Left ventricle myocardium inferior (tissue), 1 donor: ENCODE measurements around the gene RIIAD1. TPM values are rescaled to one million over a fixed set of nuclear protein-coding genes. Genes with fewer than 3 reads are reported as not detected.

Source experiments
- DNase-seq: peaks from one replicate; pipeline ENCODE4 v3.0.0-alpha.2; 2020
- H3K27ac ChIP-seq: fragments of 200-600 bp; replicated peaks from 2 replicates; pipeline ENCODE4 v1.8.0; 2021
- H3K27me3 ChIP-seq: fragments of 200-600 bp; 2 replicates; pipeline ENCODE4 v1.8.0; 2021; ENCODE audit warnings: low read depth
- H3K36me3 ChIP-seq: fragments of 200-600 bp; 2 replicates; pipeline ENCODE4 v1.8.0; 2021
- H3K4me1 ChIP-seq: fragments of 200-600 bp; 2 replicates; pipeline ENCODE4 v1.8.0; 2021
- H3K4me3 ChIP-seq: fragments of 200-600 bp; 2 replicates; pipeline ENCODE4 v1.8.0; 2021; ENCODE audit warnings: mild to moderate bottlenecking, moderate library complexity
- H3K9me3 ChIP-seq: fragments of 200-600 bp; replicated peaks from 2 replicates; pipeline ENCODE4 v1.8.0; 2021
- CTCF ChIP-seq: fragments of 200-600 bp; IDR thresholded peaks from 2 replicates; pipeline ENCODE4 v1.8.0; 2021; ENCODE audit warnings: antibody characterized with exemption, mild to moderate bottlenecking, borderline replicate concordance
- intact Hi-C: fragments of 100-400 bp; cut with micrococcal nuclease; formaldehyde crosslinking; loops from one replicate; pipeline ENCODE4 v1.11.0; 2022
- total RNA-seq: library from RNA; stranded (reverse); fragmentation: NEBNext Ultra II Directional; extraction: Animal tissue kit (Norgen Biotek cat#: 25700); gene quantifications from one replicate; pipeline ENCODE4 v1.2.1, GENCODE V29; 2021
- donor health status: DM: no; HTN: yes; CAD: no; lungs with severe emphysema.

Gene RIIAD1
- total RNA-seq, 1 donor from 2014 or later = 5.6 TPM

- Histone ChIP-seq H3K9me3 (no peaks in the 10 kb centered on the region), H3K4me3 (no peak overlapping the region)
- DNase-seq = no peak
These were observed 18.4 kb upstream of the RIIAD1 start for GRCh38 chr1:151702936-151703335.

DNA sequence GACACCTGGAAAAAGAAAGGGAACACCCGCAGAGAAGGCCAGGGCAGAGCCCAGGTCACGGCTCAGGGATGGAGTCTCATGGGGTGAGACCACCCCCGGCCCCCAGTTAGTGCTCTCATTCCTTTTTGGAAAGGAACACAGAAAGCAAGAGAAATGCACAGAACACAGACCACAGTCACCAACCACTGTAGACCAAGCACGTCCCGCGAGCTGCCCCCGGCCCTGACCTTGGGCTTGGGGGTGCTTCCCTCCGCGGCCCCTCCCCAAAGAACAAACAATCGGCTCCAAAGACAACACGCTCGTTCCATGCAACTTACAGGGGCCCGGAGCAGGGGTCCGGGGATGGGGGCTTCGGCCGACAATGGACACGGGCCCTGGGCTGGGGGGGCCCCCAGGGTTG, 17.5 kb upstream of the RIIAD1 start:
- H3K9me3 ChIP-seq = no peaks in the 10 kb centered on the region
- H3K27ac ChIP-seq = no peak overlapping the region
- no peaks in the 10 kb centered on the region for H3K4me1 ChIP-seq
- intact Hi-C loops = no loop called here
- H3K4me3 ChIP-seq = no peak overlapping the region
- H3K36me3 ChIP-seq = peaks cover 34% of the 10 kb centered on the region
- no peak for TF ChIP-seq CTCF
- H3K27me3 ChIP-seq = peaks cover 5% of the 10 kb centered on the region
- DNase-seq = no peak

More at GRCh38 chr1:151702936-151703335, 18.4 kb upstream of the RIIAD1 start:
- peaks cover 43% of the 10 kb centered on the region for H3K36me3 ChIP-seq
- intact Hi-C loops = no loop called here
- TF ChIP-seq CTCF = no peak
- H3K27me3 ChIP-seq = peaks cover 5% of the 10 kb centered on the region
- no peak overlapping the region for H3K27ac ChIP-seq
- H3K4me1 ChIP-seq = no peaks in the 10 kb centered on the region

GRCh38 chr1:151704246-151704645, 17.1 kb upstream of the RIIAD1 start:
- DNase-seq = no peak
- TF ChIP-seq CTCF = no peak
- no peaks in the 10 kb centered on the region for H3K9me3 ChIP-seq
- no peak overlapping the region for H3K4me3 ChIP-seq
- H3K27me3 ChIP-seq = peaks cover 5% of the 10 kb centered on the region
- intact Hi-C loops = no loop called here
- no peak overlapping the region for H3K27ac ChIP-seq
- H3K36me3 ChIP-seq = peaks cover 30% of the 10 kb centered on the region
- no peaks in the 10 kb centered on the region for H3K4me1 ChIP-seq

DNA sequence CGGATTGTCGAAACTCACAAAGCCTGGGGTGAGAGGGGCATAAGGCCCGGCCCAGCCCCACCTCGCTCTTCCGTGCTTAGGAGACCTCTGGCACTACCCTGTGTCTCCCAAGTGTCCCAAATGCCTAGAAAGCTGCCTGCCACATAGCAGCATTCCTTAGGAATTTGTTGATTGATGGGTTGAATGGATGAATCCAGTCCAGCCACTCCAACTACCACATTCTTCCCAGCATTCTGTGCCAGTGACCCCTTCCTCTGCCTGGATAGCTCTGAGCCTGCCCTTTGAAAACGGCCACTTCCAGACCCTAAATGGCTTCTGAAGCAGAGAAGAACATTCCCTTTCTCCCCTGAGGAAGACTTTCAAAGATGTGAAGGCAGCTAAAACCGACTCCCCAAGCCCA, 16.2 kb upstream of the RIIAD1 start:
- Histone ChIP-seq H3K36me3 (peaks cover 21% of the 10 kb centered on the region), H3K4me1 (no peaks in the 10 kb centered on the region), H3K27me3 (peaks cover 9% of the 10 kb centered on the region), H3K27ac (no peak overlapping the region), H3K4me3 (no peak overlapping the region), H3K9me3 (no peaks in the 10 kb centered on the region)
- intact Hi-C loops = no loop called here
- no peak for TF ChIP-seq CTCF
- DNase-seq = no peak

- no peak overlapping the region for H3K4me3 ChIP-seq
- H3K4me1 ChIP-seq = no peaks in the 10 kb centered on the region
- peaks cover 9% of the 10 kb centered on the region for H3K27me3 ChIP-seq
- intact Hi-C loops = no loop called here
- no peaks in the 10 kb centered on the region for H3K9me3 ChIP-seq
- no peak overlapping the region for H3K27ac ChIP-seq
- peaks cover 13% of the 10 kb centered on the region for H3K36me3 ChIP-seq
- TF ChIP-seq CTCF = no peak
- DNase-seq = no peak
These were observed 15.4 kb upstream of the RIIAD1 start for GRCh38 chr1:151705753-151706463.
